Measurements from ENCODE around the gene EPG5. TPM values are rescaled to one million over a fixed set of nuclear protein-coding genes. Genes with fewer than 3 reads are reported as not detected.
A peak's percentile ranks its signal among the peaks of the same experiment; 100 is the strongest.

Gene EPG5
- polyA plus RNA-seq (2013, experiment 1 of 2; ENCODE audit: insufficient read length): 24.5 TPM
- polyA plus RNA-seq (2013, experiment 2 of 2; ENCODE audit: insufficient read length): 22.0 TPM

- DNase-seq: peak; percentile 94
These were observed at the start of gene EPG5 for GRCh38 chr18:45967007-45967706. Gene EPG5, minus strand, starts transcription at chr18:45967329. Its CDS starts 90 bp downstream, at chr18:45967239.

GRCh38 chr18:46013484-46014189 is 46.5 kb upstream of the EPG5 start:
- DNase-seq: no peak

GRCh38 chr18:46010676-46011075 is 43.5 kb upstream of the EPG5 start:
- no peak for DNase-seq

GRCh38 chr18:46010050-46010449 is 42.9 kb upstream of the EPG5 start:
- no peak for DNase-seq

- no peak for DNase-seq
These were observed 42.2 kb upstream of the EPG5 start for GRCh38 chr18:46009125-46009840.

- no peak for DNase-seq
These were observed 41.4 kb upstream of the EPG5 start for GRCh38 chr18:46008531-46008930.

GRCh38 chr18:46007165-46007564 is 40.0 kb upstream of the EPG5 start:
- no peak for DNase-seq

GRCh38 chr18:46002934-46003333 is 35.8 kb upstream of the EPG5 start:
- no peak for DNase-seq

- no peak for DNase-seq
These were observed 34.8 kb upstream of the EPG5 start for GRCh38 chr18:46001892-46002291.

- DNase-seq: no peak
These were observed 33.9 kb upstream of the EPG5 start for GRCh38 chr18:46001074-46001473.

GRCh38 chr18:45999536-45999935 is 32.4 kb upstream of the EPG5 start:
- DNase-seq: no peak

- no peak for DNase-seq
These were observed 31.1 kb upstream of the EPG5 start for GRCh38 chr18:45998244-45998643.

GRCh38 chr18:45997700-45998151 is 30.6 kb upstream of the EPG5 start:
- DNase-seq: no peak

- no peak for DNase-seq
These were observed 28.3 kb upstream of the EPG5 start for GRCh38 chr18:45995461-45995860.

- peak; percentile 88 for DNase-seq
These were observed 26.3 kb upstream of the EPG5 start for GRCh38 chr18:45993438-45993837.

GRCh38 chr18:45992527-45992926 is 25.4 kb upstream of the EPG5 start:
- peak; percentile 40 for DNase-seq

- DNase-seq: no peak
These were observed 24.7 kb upstream of the EPG5 start for GRCh38 chr18:45991788-45992187.

- DNase-seq: no peak
These were observed 17.6 kb upstream of the EPG5 start for GRCh38 chr18:45984546-45985235.

- no peak for DNase-seq
These were observed 14.7 kb upstream of the EPG5 start for GRCh38 chr18:45981821-45982220.

GRCh38 chr18:45980229-45980628 is 13.1 kb upstream of the EPG5 start:
- no peak for DNase-seq

GRCh38 chr18:45978084-45978483 is 11.0 kb upstream of the EPG5 start:
- DNase-seq: no peak

- DNase-seq: no peak
These were observed 9.8 kb upstream of the EPG5 start for GRCh38 chr18:45976974-45977373.

- peak; percentile 42 for DNase-seq
These were observed 9.4 kb upstream of the EPG5 start for GRCh38 chr18:45976566-45976965.

All from fibroblast of skin of abdomen (primary cell).